Central memory CD8-positive, alpha-beta T cell (primary cell): ENCODE data around the gene WFDC5.

Experiments
- ATAC-seq: fragments of 150-1000 bp; cut with Tn5 transposase; replicated peaks from 2 replicates; pipeline ENCODE4 v1.10.0; 2022; ENCODE audit warnings: mild to moderate bottlenecking, moderate FRiP score, moderate number of reproducible peaks; ENCODE audit not compliant: poor library complexity, severe bottlenecking; ENCODE audit errors: extremely low read depth
- DNase-seq, 2 donors: peaks; one replicate each; pipeline ENCODE4 v3.0.0; 2021; ENCODE audit warnings: low spot score in 2 of 2
- H3K27ac Mint-ChIP-seq: one replicate; pipeline ENCODE4 v1.8.0; 2022; ENCODE audit warnings: low read depth, mild to moderate bottlenecking, moderate library complexity, mixed read lengths
- H3K27me3 Mint-ChIP-seq: one replicate; pipeline ENCODE4 v1.8.0; 2022; ENCODE audit warnings: mixed read lengths
- H3K36me3 Mint-ChIP-seq: one replicate; pipeline ENCODE4 v1.8.0; 2022; ENCODE audit warnings: mild to moderate bottlenecking, moderate library complexity, mixed read lengths; ENCODE audit not compliant: insufficient read depth
- H3K4me1 Mint-ChIP-seq: one replicate; pipeline ENCODE4 v1.8.0; 2022; ENCODE audit warnings: mixed read lengths
- H3K4me3 Mint-ChIP-seq: one replicate; pipeline ENCODE4 v1.8.0; 2022; ENCODE audit warnings: mild to moderate bottlenecking, moderate library complexity, mixed read lengths
- H3K9me3 Mint-ChIP-seq: one replicate; pipeline ENCODE4 v1.8.0; 2022; ENCODE audit warnings: mixed read lengths

Gene WFDC5

DNA sequence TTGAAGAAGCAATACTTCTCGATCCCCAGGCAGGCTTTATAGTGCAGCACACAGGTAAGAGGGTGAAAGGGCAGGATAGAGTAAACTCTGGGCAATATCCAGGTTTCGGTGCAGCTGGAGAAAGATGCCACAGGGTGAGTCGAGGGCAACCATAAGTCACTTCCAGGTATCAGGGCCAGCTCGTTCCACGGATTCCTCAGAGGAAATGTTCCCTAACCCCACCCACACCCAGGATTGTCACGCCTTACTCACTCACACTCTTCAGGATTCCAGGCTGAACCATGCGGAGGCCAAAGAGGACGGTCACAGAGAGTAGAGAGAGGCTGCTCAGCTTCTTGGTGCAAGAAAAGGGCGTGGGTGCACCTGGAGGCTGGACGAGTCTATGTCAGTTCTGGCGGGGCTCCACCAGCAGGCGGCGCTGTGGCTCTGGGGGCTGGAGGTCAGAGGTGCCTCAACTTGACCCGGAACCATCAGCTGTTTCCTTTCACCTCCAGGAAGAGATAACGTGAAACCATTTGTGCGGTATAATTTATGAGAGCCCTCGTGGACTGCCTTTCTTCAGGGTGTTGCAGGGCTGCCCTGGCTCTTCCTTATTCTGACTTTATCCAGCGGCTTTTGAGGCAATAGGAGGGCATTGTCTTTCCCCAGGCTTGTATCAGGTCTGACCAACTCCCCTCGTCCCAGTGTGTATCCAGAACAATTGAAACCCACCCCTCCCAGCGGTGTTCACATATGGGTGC lies 23.8 kb upstream of the WFDC5 start:
- Mint-ChIP-seq H3K36me3 (no peaks in the 10 kb centered on the region), H3K4me1 (no peaks in the 10 kb centered on the region), H3K27me3 (peaks cover 20% of the 10 kb centered on the region), H3K27ac (no peak overlapping the region), H3K9me3 (no peaks in the 10 kb centered on the region), H3K4me3 (no peak overlapping the region)
- no peak for ATAC-seq
- DNase-seq = peak in 1 of 2 donors; percentile 22

DNA sequence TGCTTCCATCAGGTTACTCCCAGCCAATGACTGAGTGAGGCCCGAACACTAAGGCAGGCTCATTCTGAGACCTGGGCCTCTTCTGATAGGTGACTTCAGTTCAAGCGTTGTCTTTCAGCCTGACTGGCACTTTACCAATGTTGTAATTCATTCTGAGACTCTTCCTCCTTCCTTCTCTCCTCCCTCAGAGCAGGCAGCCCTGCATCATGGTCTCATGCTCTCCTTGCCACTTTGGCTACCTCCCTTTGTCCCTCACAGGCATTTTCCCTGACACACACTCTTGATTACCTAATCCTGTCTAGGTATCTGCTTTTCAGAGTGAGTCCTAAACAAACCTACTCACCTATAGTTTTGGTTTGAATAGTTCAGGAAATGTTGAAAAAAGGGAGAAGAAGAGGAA lies 21.9 kb upstream of the WFDC5 start:
- H3K36me3 Mint-ChIP-seq = no peaks in the 10 kb centered on the region

DNA sequence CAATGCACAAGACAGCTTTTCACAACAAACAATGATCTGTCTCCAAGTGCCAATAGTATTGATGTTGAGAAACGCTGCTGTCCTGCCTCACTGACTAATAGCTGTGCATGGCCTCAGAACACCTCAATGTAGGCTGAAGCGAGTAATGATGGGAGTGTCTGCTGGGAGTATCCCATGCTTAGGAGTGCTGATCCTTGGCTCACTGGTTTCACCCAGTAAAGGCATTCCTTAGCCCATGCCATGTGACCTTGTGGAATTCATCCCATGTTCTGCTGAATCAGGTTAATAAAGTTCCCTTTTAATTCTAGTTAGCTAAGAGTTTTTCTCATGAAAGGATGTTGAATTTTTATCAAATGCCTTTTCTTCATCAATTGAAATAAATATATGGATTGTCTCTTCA lies 13.1 kb upstream of the WFDC5 start:
- ATAC-seq = no peak
- Mint-ChIP-seq H3K4me3 (no peak overlapping the region), H3K4me1 (no peaks in the 10 kb centered on the region), H3K27ac (no peak overlapping the region), H3K9me3 (no peaks in the 10 kb centered on the region), H3K27me3 (peaks cover 63% of the 10 kb centered on the region), H3K36me3 (no peaks in the 10 kb centered on the region)
- no peak for DNase-seq

More for the DNA sequence above, 21.9 kb upstream of the WFDC5 start:
- Mint-ChIP-seq H3K27me3 (peaks cover 33% of the 10 kb centered on the region), H3K27ac (no peak overlapping the region), H3K4me3 (no peak overlapping the region), H3K4me1 (no peaks in the 10 kb centered on the region), H3K9me3 (no peaks in the 10 kb centered on the region)
- no peak for DNase-seq
- ATAC-seq = no peak

DNA sequence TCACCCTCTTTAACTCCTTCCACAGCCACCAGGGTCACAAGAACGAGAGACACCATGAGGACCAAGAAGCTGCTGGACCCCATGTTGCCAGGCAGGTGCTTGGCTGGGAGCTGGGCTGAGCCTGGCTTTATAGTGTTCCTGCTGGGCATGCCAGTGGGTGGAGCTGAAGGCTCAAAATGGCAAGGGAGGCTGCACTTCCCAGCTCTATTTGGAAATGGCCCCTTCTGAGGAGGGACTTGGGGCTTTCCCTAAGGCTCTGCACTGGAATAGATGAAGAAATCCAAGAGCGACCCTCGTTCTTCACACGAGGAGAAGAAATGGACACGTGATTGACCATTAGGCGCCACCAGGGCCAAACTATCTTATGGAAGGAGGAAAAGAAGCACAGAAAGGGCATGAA lies 9.4 kb upstream of the WFDC5 start, which contains the start of gene WFDC12:
WFDC12 (minus strand) TSS at position 101 of the 400 bp plus-strand sequence; CDS start at position 83, 18 bp downstream.
- Mint-ChIP-seq H3K4me3 (no peak within 1 kb of the TSS), H3K27me3 (peaks cover 49% of the 10 kb centered on the region), H3K36me3 (no peaks in the 10 kb centered on the region)

DNA sequence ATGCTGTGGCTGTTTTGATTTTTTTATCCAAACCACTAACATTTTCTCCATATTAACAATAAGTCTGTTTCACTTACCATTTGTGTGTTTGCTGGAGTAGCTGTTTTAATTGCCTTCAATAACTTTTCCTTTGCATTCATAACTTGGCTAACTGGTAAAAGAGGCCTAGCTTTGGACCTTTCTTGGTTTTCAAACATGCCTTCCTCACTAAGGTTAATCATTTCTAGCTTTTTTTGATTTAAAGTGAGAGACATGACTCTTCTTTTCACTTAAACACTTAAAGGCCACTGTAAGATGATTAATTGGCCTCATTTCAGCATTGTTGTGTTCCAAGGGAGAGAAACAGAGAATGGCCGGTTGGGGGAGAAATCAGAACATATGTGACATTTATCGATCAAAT lies 6.4 kb upstream of the WFDC5 start:
- no peaks in the 10 kb centered on the region for H3K4me1 Mint-ChIP-seq
- no peak overlapping the region for H3K4me3 Mint-ChIP-seq
- no peaks in the 10 kb centered on the region for H3K36me3 Mint-ChIP-seq
- no peak overlapping the region for H3K27ac Mint-ChIP-seq
- H3K27me3 Mint-ChIP-seq = peaks cover 39% of the 10 kb centered on the region
- ATAC-seq (no peak), DNase-seq (no peak)
- H3K9me3 Mint-ChIP-seq = no peaks in the 10 kb centered on the region

More for the DNA sequence above, 9.4 kb upstream of the WFDC5 start, which contains the start of gene WFDC12:
- DNase-seq = no peak
- Mint-ChIP-seq H3K27ac (no peak within 1 kb of the TSS), H3K4me1 (no peaks in the 10 kb centered on the region), H3K9me3 (no peaks in the 10 kb centered on the region)
- no peak for ATAC-seq

DNA sequence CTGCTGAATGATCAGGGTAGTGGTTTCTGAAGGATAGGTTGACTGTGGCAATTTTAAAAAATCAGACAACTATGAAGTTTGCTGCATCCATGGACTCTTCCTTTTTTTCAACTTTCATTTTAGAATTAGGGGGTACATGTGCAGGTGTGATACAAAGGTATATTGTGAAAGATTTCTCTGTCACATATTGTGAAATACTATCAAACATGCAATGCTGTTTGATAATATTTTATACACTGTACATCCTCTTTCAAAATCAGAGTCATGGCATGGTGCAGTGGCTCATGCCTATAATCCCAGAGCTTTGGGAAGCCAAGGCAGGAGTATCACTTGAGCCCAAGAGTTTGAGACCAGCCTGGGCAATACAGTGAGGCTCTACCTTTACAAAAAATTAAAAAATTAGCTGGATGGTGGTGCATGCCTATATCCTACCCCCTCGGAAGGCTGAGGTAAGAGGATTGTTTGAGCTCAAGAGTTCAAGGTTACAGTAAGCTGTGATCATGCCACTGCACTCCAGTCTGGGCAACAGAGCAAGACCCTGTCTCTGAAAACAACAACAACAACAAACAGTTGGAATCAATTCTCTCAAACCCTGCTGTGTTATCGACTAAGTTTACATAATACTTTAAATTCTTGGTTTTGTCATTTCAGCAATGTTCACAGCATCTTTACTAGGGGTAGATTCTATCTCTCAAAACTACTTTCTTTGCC lies 4.7 kb upstream of the WFDC5 start:
- peaks cover 7% of the 10 kb centered on the region for H3K4me1 Mint-ChIP-seq
- peaks cover 2% of the 10 kb centered on the region for H3K36me3 Mint-ChIP-seq
- no peak overlapping the region for H3K27ac Mint-ChIP-seq
- peaks cover 38% of the 10 kb centered on the region for H3K27me3 Mint-ChIP-seq
- ATAC-seq = no peak
- no peak overlapping the region for H3K4me3 Mint-ChIP-seq
- no peak for DNase-seq
- no peaks in the 10 kb centered on the region for H3K9me3 Mint-ChIP-seq

DNA sequence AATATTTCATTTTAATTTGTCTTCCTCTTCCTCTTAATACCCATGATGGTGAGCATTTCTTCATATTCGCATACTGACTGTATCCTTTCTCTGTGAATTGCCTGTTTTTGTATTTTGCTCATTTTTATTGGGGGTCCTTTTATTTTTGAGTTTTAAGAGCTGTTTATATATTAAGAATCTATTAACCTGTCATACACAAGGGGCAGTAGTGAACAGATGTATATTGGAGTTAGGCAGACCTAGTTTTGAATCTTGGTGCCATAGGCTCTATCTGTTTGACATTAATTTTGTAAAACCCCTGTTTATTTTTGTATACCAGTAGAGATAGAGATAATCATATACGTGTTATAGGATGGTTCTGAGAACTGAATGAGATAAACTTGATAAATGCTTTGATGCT lies 3.1 kb upstream of the WFDC5 start:
- Mint-ChIP-seq H3K9me3 (no peaks in the 10 kb centered on the region), H3K27me3 (peaks cover 31% of the 10 kb centered on the region), H3K27ac (no peak overlapping the region), H3K36me3 (peaks cover 2% of the 10 kb centered on the region), H3K4me3 (no peak overlapping the region), H3K4me1 (peaks cover 13% of the 10 kb centered on the region)
- no peak for DNase-seq
- ATAC-seq = no peak

DNA sequence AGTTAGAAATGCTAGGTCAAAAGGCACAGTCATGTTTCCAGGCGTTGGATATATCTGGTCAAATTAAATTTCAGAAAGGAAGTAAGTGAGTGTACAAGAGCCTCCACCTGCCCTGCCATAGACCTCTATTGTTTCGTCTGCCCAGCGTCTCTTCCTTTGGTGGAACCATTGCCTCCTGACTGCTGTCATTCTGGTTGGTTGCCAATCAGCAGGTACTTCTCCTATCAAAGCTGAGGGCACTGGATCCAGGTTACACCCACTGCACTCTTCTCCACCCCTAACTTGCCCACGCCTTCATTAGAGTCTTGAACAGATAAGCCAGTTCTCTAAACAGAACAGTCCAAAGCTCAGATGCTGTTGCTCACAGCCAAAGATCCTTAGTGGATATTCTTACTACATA lies 2.6 kb upstream of the WFDC5 start:
- no peak overlapping the region for H3K4me3 Mint-ChIP-seq
- DNase-seq (no peak), ATAC-seq (no peak)
- peaks cover 2% of the 10 kb centered on the region for H3K36me3 Mint-ChIP-seq
- peaks cover 13% of the 10 kb centered on the region for H3K4me1 Mint-ChIP-seq
- no peak overlapping the region for H3K27ac Mint-ChIP-seq
- H3K27me3 Mint-ChIP-seq = peaks cover 31% of the 10 kb centered on the region
- H3K9me3 Mint-ChIP-seq = no peaks in the 10 kb centered on the region

DNA sequence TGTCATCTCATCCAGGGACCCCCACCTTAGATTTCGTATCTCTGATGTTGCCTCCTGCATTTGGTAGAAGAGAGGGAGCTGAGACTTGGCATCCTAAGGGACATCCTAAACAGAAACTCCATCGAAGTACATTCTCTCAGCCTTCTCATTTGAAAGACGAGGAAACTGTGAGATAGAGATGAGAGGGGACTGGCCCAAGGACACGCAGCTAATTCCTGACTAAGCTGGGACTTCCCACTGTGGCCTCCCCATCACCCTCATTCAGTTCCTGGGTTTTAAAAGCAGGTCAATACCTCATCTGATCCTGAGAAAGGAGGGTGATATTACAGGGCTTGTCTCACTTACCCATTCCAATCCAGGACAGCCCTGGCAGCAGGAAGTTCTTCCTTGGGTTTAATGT lies 855 bp upstream of the WFDC5 start:
- Mint-ChIP-seq H3K9me3 (no peaks in the 10 kb centered on the region), H3K27me3 (peaks cover 23% of the 10 kb centered on the region), H3K4me3 (no peak overlapping the region), H3K27ac (no peak overlapping the region), H3K4me1 (peaks cover 13% of the 10 kb centered on the region), H3K36me3 (peaks cover 2% of the 10 kb centered on the region)
- ATAC-seq (no peak), DNase-seq (no peak)

DNA sequence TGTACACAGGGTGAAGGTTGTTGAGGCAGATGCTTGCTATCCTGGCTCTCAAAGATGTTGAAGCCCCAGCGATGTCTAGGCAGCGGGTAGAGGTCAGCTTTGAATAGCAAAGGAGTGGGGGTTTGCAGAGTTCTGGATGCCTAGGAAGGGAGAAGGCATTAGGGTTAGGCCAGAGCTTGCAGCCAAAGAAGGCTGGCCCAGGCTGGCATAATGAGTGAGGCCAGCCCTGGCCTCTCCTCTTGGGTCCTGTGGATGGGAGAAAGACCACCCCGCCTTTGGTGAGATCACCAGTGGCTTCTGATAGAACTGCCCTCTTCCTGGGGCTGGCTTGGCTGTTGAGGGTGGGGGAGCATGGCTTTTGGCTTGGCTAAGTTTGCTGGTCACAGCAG lies 406 bp upstream of the WFDC5 start:
- no peak for ATAC-seq
- Mint-ChIP-seq H3K9me3 (no peaks in the 10 kb centered on the region), H3K27me3 (peaks cover 23% of the 10 kb centered on the region), H3K4me1 (peaks cover 13% of the 10 kb centered on the region), H3K36me3 (peaks cover 2% of the 10 kb centered on the region), H3K27ac (no peak overlapping the region), H3K4me3 (no peak overlapping the region)
- DNase-seq = no peak

DNA sequence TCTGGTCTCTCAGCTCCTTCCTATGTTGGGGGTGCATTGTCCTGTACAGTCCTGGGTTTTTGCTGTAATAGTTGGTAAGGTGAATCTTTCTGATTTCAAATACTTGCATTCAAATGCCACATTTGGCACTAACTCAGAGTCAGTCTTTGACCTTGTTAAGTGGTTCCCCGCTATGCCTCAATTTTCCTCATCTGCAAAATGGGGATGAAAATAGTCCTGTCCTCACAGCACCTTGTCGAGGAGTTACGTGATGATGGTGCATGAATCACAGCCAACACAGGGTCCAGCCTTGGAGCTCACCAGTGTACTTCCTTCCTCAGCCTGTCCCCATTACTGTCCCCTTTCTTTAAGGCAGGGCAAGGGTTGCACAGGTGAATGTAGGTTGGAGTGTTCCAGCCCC lies 1.1 kb downstream of the WFDC5 start:
- ATAC-seq (no peak), DNase-seq (no peak)
- Mint-ChIP-seq H3K4me1 (peaks cover 13% of the 10 kb centered on the region), H3K36me3 (peaks cover 2% of the 10 kb centered on the region), H3K27ac (no peak overlapping the region), H3K9me3 (no peaks in the 10 kb centered on the region), H3K27me3 (peaks cover 23% of the 10 kb centered on the region), H3K4me3 (no peak overlapping the region)

DNA sequence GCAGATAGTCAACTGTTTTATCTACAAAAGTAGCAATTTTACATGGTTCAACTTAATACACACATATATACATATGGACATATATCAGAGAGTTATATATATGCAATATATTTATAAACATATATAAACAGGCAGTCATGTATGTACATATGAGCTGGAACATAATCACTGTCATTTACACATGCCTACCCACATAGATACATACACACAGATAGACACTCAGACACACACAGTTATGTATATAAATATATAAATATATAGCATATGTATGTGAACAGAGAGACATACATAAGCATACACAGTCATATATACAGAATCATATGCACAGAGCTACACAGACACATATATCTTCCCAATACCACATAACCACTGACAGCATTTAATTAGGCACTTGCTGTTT lies 2.2 kb downstream of the WFDC5 start:
- Mint-ChIP-seq H3K9me3 (no peaks in the 10 kb centered on the region), H3K27me3 (peaks cover 18% of the 10 kb centered on the region), H3K4me1 (peaks cover 13% of the 10 kb centered on the region), H3K27ac (no peak overlapping the region), H3K4me3 (no peak overlapping the region), H3K36me3 (peaks cover 2% of the 10 kb centered on the region)
- ATAC-seq (no peak), DNase-seq (no peak)
